ENCODE measurements around the gene CDH13. TPM values are rescaled to one million over a fixed set of nuclear protein-coding genes. Genes with fewer than 3 reads are reported as not detected.

CDH13 gene
- total RNA-seq, 2 experiments from 2014 or later = not detected

GRCh38 chr16:82682767-82683166 lies 56.0 kb downstream of the CDH13 start:
- no peaks in the 10 kb centered on the region for H3K9me2 ChIP-seq (ENCODE audit: insufficient read depth, low read length)
- H3K4me2 ChIP-seq (ENCODE audit: low read length) = no peak overlapping the region
- TF ChIP-seq, protein P1, sequence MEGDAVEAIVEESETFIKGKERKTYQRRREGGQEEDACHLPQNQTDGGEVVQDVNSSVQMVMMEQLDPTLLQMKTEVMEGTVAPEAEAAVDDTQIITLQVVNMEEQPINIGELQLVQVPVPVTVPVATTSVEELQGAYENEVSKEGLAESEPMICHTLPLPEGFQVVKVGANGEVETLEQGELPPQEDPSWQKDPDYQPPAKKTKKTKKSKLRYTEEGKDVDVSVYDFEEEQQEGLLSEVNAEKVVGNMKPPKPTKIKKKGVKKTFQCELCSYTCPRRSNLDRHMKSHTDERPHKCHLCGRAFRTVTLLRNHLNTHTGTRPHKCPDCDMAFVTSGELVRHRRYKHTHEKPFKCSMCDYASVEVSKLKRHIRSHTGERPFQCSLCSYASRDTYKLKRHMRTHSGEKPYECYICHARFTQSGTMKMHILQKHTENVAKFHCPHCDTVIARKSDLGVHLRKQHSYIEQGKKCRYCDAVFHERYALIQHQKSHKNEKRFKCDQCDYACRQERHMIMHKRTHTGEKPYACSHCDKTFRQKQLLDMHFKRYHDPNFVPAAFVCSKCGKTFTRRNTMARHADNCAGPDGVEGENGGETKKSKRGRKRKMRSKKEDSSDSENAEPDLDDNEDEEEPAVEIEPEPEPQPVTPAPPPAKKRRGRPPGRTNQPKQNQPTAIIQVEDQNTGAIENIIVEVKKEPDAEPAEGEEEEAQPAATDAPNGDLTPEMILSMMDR (conservative IDR thresholded peaks at IDR 0.05; ENCODE audit: low read length) = no peak
- no peak for TF ChIP-seq EZH2phosphoT487 (IDR thresholded peaks at IDR 0.05; ENCODE audit: borderline replicate concordance, low read depth, low read length)
- H3K79me2 ChIP-seq (ENCODE audit: insufficient read depth, low read depth, low read length) = no peaks in the 10 kb centered on the region
- H3K27ac ChIP-seq (ENCODE audit: low read depth, low read length, poor library complexity, severe bottlenecking) = no peak overlapping the region
- no peaks in the 10 kb centered on the region for H4K20me1 ChIP-seq (ENCODE audit: insufficient read depth, low read length)
- no peak for DNase-seq (ENCODE audit: low spot score)
- BruUV-seq (replicated peaks) = no TSS peak
- ChIA-PET POLR2A (no interaction called here), CTCF (ENCODE audit: unreplicated experiment) (no interaction called here)
- no peak overlapping the region for H2AFZ ChIP-seq (ENCODE audit: low read length)
- intact Hi-C loops (cut with micrococcal nuclease; ENCODE audit: unreplicated experiment) = no loop called here
- no peaks in the 10 kb centered on the region for H3K4me1 ChIP-seq (ENCODE audit: insufficient read depth, low read length, poor library complexity, severe bottlenecking)
- H3K36me3 ChIP-seq (ENCODE audit: insufficient read depth, low read length) = no peaks in the 10 kb centered on the region
- no peaks in the 10 kb centered on the region for H3K9me3 ChIP-seq (ENCODE audit: low read length)
- H3K4me3 ChIP-seq (ENCODE audit: low read depth, low read length, poor library complexity, severe bottlenecking) = no peak overlapping the region

DNA sequence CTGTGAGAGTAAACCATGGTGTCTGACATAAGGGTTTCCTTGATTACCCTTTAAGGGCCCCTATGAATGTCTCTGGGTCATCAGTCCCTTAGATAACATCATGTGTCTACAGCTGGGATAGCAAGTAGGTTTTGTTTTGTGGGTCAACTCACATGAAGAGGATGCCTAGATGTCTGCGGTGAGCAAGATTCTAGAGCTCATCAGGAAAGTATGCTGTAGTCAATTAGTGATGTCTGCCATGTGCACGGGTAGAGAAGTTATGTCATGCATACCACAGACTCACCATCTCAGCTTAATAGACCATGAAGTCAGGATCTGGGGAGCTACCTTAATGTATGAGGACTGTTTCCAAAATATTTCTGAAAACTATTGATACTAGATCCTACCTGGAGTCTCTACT lies 57.5 kb downstream of the CDH13 start:
- H3K4me2 ChIP-seq (ENCODE audit: low read length) = no peak overlapping the region
- H3K9me2 ChIP-seq (ENCODE audit: insufficient read depth, low read length) = no peaks in the 10 kb centered on the region
- H2AFZ ChIP-seq (ENCODE audit: low read length) = no peak overlapping the region
- H4K20me1 ChIP-seq (ENCODE audit: insufficient read depth, low read length) = no peaks in the 10 kb centered on the region
- no TSS peak for BruUV-seq (replicated peaks)
- no peak overlapping the region for H3K27ac ChIP-seq (ENCODE audit: low read depth, low read length, poor library complexity, severe bottlenecking)
- no peaks in the 10 kb centered on the region for H3K79me2 ChIP-seq (ENCODE audit: insufficient read depth, low read depth, low read length)
- CTCF ChIA-PET (ENCODE audit: unreplicated experiment) = no interaction called here
- no peaks in the 10 kb centered on the region for H3K4me1 ChIP-seq (ENCODE audit: insufficient read depth, low read length, poor library complexity, severe bottlenecking)
- DNase-seq (ENCODE audit: low spot score) = no peak
- POLR2A ChIA-PET = no interaction called here
- H3K9me3 ChIP-seq (ENCODE audit: low read length) = no peaks in the 10 kb centered on the region
- no peak for TF ChIP-seq EZH2phosphoT487 (IDR thresholded peaks at IDR 0.05; ENCODE audit: borderline replicate concordance, low read depth, low read length)
- TF ChIP-seq, protein P1 (conservative IDR thresholded peaks at IDR 0.05; ENCODE audit: low read length) = no peak
- H3K4me3 ChIP-seq (ENCODE audit: low read depth, low read length, poor library complexity, severe bottlenecking) = no peak overlapping the region
- no peaks in the 10 kb centered on the region for H3K36me3 ChIP-seq (ENCODE audit: insufficient read depth, low read length)
- intact Hi-C loops (cut with micrococcal nuclease; ENCODE audit: unreplicated experiment) = no loop called here

DNA sequence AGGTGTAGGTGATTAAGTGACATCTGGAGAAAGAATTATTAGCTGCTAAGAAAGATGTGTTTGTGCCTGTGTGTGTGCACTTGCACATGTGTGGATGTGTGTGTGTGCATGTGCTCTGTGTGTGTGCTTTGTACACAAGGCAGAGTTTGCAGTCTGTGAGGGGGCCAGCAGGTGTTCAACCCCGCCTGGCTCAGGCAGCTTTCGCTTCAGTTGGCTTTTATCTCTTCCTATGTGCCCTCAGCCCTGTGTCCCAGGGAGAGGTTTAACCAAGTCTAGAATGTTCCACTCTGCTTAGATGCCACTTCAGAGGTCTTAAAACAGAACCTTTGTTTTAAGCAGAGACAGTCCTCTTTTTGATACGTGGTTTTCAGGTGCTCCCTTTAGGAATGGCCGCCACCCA lies 58.8 kb downstream of the CDH13 start:
- Histone ChIP-seq H3K36me3 (ENCODE audit: insufficient read depth, low read length) (no peaks in the 10 kb centered on the region), H4K20me1 (ENCODE audit: insufficient read depth, low read length) (no peaks in the 10 kb centered on the region), H3K9me3 (ENCODE audit: low read length) (no peaks in the 10 kb centered on the region), H3K79me2 (ENCODE audit: insufficient read depth, low read depth, low read length) (no peaks in the 10 kb centered on the region), H3K9me2 (ENCODE audit: insufficient read depth, low read length) (no peaks in the 10 kb centered on the region), H3K4me2 (ENCODE audit: low read length) (no peak overlapping the region), H3K4me3 (ENCODE audit: low read depth, low read length, poor library complexity, severe bottlenecking) (no peak overlapping the region), H3K27ac (ENCODE audit: low read depth, low read length, poor library complexity, severe bottlenecking) (no peak overlapping the region), H3K4me1 (ENCODE audit: insufficient read depth, low read length, poor library complexity, severe bottlenecking) (no peaks in the 10 kb centered on the region), H2AFZ (ENCODE audit: low read length) (no peak overlapping the region)
- TF ChIP-seq EZH2phosphoT487 (IDR thresholded peaks at IDR 0.05; ENCODE audit: borderline replicate concordance, low read depth, low read length) = no peak
- TF ChIP-seq, protein P1 (conservative IDR thresholded peaks at IDR 0.05; ENCODE audit: low read length) = no peak
- no TSS peak for BruUV-seq (replicated peaks)
- CTCF ChIA-PET (ENCODE audit: unreplicated experiment) = no interaction called here
- POLR2A ChIA-PET = no interaction called here
- intact Hi-C loops (cut with micrococcal nuclease; ENCODE audit: unreplicated experiment) = no loop called here
- DNase-seq (ENCODE audit: low spot score) = no peak

Data from OCI-LY7 (cell line).